ENCODE data around the gene RAB6A. TPM values are rescaled to one million over a fixed set of nuclear protein-coding genes. Genes with fewer than 3 reads are reported as not detected.

RAB6A gene
- total and polyA plus RNA-seq, 3 donors from 2014 or later = 71.2 to 125 (median 104) TPM

DNA sequence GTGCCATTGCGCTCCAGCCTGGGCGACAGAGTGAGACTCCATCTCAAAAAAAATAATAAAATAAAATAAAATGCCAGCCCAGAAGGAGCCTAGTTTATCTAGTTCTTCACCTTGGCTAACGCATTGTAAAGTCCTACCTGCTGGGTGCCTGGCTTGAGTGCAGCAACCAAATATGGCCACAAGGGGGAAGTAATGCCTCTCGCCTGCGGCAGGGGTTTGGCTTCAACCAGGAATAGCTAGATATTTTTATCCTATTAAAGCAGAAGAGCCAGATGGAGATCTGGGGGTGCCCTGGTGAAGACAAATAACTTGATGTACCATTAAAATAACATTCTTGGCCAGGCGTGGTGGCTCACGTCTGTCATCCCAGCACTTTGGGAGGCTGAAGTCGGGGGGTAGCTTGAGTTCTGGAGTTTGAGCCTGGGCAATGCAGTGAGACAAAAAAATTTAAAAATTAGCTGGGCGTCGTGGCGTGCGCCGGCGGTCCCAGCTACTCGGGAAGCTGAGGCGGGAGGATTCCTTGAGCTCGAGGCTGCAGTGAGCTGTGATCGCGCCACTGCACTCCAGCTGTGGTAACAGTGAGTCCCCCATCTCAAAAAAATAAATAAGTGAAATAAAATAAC, 135.1 kb downstream of the RAB6A start:
- Histone ChIP-seq H3K4me1 (peaks cover 8% of the 10 kb centered on the region), H3K9me3 (no peaks in the 10 kb centered on the region), H3K27ac (no peak overlapping the region), H3K4me3 (no peak overlapping the region), H3K36me3 (ENCODE audit: low read depth, missing control alignments) (no peaks in the 10 kb centered on the region), H3K27me3 (no peaks in the 10 kb centered on the region)
- TF ChIP-seq POLR2A (IDR thresholded peaks at IDR 0.05) = no peak
- TF ChIP-seq, protein P1, sequence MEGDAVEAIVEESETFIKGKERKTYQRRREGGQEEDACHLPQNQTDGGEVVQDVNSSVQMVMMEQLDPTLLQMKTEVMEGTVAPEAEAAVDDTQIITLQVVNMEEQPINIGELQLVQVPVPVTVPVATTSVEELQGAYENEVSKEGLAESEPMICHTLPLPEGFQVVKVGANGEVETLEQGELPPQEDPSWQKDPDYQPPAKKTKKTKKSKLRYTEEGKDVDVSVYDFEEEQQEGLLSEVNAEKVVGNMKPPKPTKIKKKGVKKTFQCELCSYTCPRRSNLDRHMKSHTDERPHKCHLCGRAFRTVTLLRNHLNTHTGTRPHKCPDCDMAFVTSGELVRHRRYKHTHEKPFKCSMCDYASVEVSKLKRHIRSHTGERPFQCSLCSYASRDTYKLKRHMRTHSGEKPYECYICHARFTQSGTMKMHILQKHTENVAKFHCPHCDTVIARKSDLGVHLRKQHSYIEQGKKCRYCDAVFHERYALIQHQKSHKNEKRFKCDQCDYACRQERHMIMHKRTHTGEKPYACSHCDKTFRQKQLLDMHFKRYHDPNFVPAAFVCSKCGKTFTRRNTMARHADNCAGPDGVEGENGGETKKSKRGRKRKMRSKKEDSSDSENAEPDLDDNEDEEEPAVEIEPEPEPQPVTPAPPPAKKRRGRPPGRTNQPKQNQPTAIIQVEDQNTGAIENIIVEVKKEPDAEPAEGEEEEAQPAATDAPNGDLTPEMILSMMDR (IDR thresholded peaks at IDR 0.05) = peak; percentile 86 to 97 (median 90)
- peak; percentile 85 for DNase-seq
- WGBS, 2 donors = 15% methylated on average over 19 of the region's 19 CpGs
- intact Hi-C loops (cut with DNase I; ENCODE audit: low total_unique reads) = no loop called here

Other genes starting within 250 kb of the RAB6A start
- 10 to 100 TPM; 29.8 to 30.2 TPM for gene FAM168A, start 163.0 kb downstream of the RAB6A start, total RNA-seq
- 20.1 TPM for gene FAM168A, start 163.0 kb downstream of the RAB6A start, polyA plus RNA-seq (ENCODE audit: insufficient read depth, low read depth, low replicate concordance)
- 10 to 100 TPM; 62.1 to 71.5 TPM for gene PLEKHB1, start 114.5 kb downstream of the RAB6A start, total RNA-seq
- 54.9 TPM for gene PLEKHB1, start 114.5 kb downstream of the RAB6A start, polyA plus RNA-seq (ENCODE audit: insufficient read depth, low read depth, low replicate concordance)
- 10 to 100 TPM in 1 of 2 donors, 1 to 10 TPM in 1; 9.1 to 10.7 TPM for gene MRPL48, start 26.8 kb upstream of the RAB6A start, total RNA-seq
- 16.9 TPM for gene MRPL48, start 26.8 kb upstream of the RAB6A start, polyA plus RNA-seq (ENCODE audit: insufficient read depth, low read depth, low replicate concordance)
- gene COA4, start 115.8 kb upstream of the RAB6A start, total RNA-seq = 10 to 100 TPM; 60.5 to 69.4 TPM
- 76.5 TPM for gene COA4, start 115.8 kb upstream of the RAB6A start, polyA plus RNA-seq (ENCODE audit: insufficient read depth, low read depth, low replicate concordance)
- 10 to 100 TPM; 44.0 to 47.6 TPM for gene PAAF1, start 115.9 kb upstream of the RAB6A start, total RNA-seq
- 65.5 TPM for gene PAAF1, start 115.9 kb upstream of the RAB6A start, polyA plus RNA-seq (ENCODE audit: insufficient read depth, low read depth, low replicate concordance)
- 10 to 100 TPM in 1 of 2 donors, 1 to 10 TPM in 1; 8.1 to 14.3 TPM for gene DNAJB13, start 190.0 kb upstream of the RAB6A start, total RNA-seq
- 49.3 TPM for gene DNAJB13, start 190.0 kb upstream of the RAB6A start, polyA plus RNA-seq (ENCODE audit: insufficient read depth, low read depth, low replicate concordance)
- gene UCP2, start 221.8 kb upstream of the RAB6A start, total RNA-seq = 10 to 100 TPM; 20.6 to 40.8 TPM
- gene UCP2, start 221.8 kb upstream of the RAB6A start, polyA plus RNA-seq (ENCODE audit: insufficient read depth, low read depth, low replicate concordance) = 52.3 TPM
- 1 to 10 TPM; 9.7 to 10.0 TPM for gene UCP3, start 248.0 kb upstream of the RAB6A start, total RNA-seq
- gene UCP3, start 248.0 kb upstream of the RAB6A start, polyA plus RNA-seq (ENCODE audit: insufficient read depth, low read depth, low replicate concordance) = 5.8 TPM